Measurements from ENCODE around the gene CSNK2B. TPM values are rescaled to one million over a fixed set of nuclear protein-coding genes. Genes with fewer than 3 reads are reported as not detected.
A peak's percentile ranks its signal among the peaks of the same experiment; 100 is the strongest.

Gene CSNK2B
- polyA plus RNA-seq, 1 donor: 196 TPM

GRCh38 chr6:31636698-31637596 is 28.9 kb upstream of the CSNK2B start:
- no peaks in the 10 kb centered on the region for H3K4me1 ChIP-seq (ENCODE audit: control insufficient read depth, insufficient read depth, low read length)
- DNase-seq: no peak
- H3K27ac ChIP-seq (ENCODE audit: low read length): no peak overlapping the region
- whole genome bisulfite sequencing (ENCODE audit: insufficient coverage, low lambda C conversion rate): 84% methylated on average over 7 of the region's 27 CpGs
- no peak overlapping the region for H3K4me3 ChIP-seq (ENCODE audit: low read length)
- peaks cover 94% of the 10 kb centered on the region for H3K36me3 ChIP-seq (ENCODE audit: control insufficient read depth, insufficient read depth, low read length)
- H3K27me3 ChIP-seq (ENCODE audit: control insufficient read depth, insufficient read depth, low read length): no peaks in the 10 kb centered on the region
- H3K9me3 ChIP-seq (ENCODE audit: control insufficient read depth, low read depth, low read length): no peaks in the 10 kb centered on the region

GRCh38 chr6:31639043-31639442 is 26.8 kb upstream of the CSNK2B start:
- no peak for DNase-seq
- Histone ChIP-seq H3K36me3 (ENCODE audit: control insufficient read depth, insufficient read depth, low read length) (peaks cover 89% of the 10 kb centered on the region), H3K9me3 (ENCODE audit: control insufficient read depth, low read depth, low read length) (no peaks in the 10 kb centered on the region), H3K27me3 (ENCODE audit: control insufficient read depth, insufficient read depth, low read length) (no peaks in the 10 kb centered on the region), H3K4me1 (ENCODE audit: control insufficient read depth, insufficient read depth, low read length) (no peaks in the 10 kb centered on the region), H3K4me3 (ENCODE audit: low read length) (no peak overlapping the region), H3K27ac (ENCODE audit: low read length) (no peak overlapping the region)
- 100% methylated on average over 3 of the region's 9 CpGs for WGBS (ENCODE audit: insufficient coverage, low lambda C conversion rate)

DNA sequence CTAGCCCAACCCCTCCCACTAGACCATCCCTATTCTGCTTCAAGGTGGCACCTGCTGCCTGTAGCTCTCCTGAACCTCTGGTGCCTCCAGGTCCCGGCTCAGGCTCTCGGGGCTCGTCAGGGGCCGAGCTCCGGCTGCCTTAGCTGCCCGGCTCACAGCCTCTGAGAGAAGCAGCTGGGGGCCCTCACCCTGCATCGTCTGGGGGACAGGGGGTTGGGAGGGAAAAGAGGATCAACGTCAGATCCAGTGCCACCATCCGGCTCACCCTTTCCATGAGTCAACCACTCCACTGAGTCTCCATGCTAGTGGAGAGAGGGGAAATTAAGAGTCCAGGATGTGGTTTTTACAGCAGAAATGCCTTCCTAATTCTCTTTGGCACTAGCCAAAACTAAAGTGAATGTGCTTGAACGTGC is 26.4 kb upstream of the CSNK2B start:
- no peak for DNase-seq
- H3K27me3 ChIP-seq (ENCODE audit: control insufficient read depth, insufficient read depth, low read length): no peaks in the 10 kb centered on the region
- H3K27ac ChIP-seq (ENCODE audit: low read length): no peak overlapping the region
- H3K4me3 ChIP-seq (ENCODE audit: low read length): no peak overlapping the region
- no peaks in the 10 kb centered on the region for H3K4me1 ChIP-seq (ENCODE audit: control insufficient read depth, insufficient read depth, low read length)
- H3K9me3 ChIP-seq (ENCODE audit: control insufficient read depth, low read depth, low read length): no peaks in the 10 kb centered on the region
- no CpG with 5 or more reads among the region's 10 CpGs for WGBS (ENCODE audit: insufficient coverage, low lambda C conversion rate)
- H3K36me3 ChIP-seq (ENCODE audit: control insufficient read depth, insufficient read depth, low read length): peaks cover 89% of the 10 kb centered on the region

- Histone ChIP-seq H3K27ac (ENCODE audit: low read length) (no peak overlapping the region), H3K36me3 (ENCODE audit: control insufficient read depth, insufficient read depth, low read length) (peaks cover 89% of the 10 kb centered on the region), H3K4me3 (ENCODE audit: low read length) (no peak overlapping the region), H3K9me3 (ENCODE audit: control insufficient read depth, low read depth, low read length) (no peaks in the 10 kb centered on the region), H3K27me3 (ENCODE audit: control insufficient read depth, insufficient read depth, low read length) (no peaks in the 10 kb centered on the region), H3K4me1 (ENCODE audit: control insufficient read depth, insufficient read depth, low read length) (no peaks in the 10 kb centered on the region)
- no CpG with 5 or more reads among the region's 6 CpGs for WGBS (ENCODE audit: insufficient coverage, low lambda C conversion rate)
- no peak for DNase-seq
Observed at GRCh38 chr6:31640612-31641011, 25.3 kb upstream of the CSNK2B start.

DNA sequence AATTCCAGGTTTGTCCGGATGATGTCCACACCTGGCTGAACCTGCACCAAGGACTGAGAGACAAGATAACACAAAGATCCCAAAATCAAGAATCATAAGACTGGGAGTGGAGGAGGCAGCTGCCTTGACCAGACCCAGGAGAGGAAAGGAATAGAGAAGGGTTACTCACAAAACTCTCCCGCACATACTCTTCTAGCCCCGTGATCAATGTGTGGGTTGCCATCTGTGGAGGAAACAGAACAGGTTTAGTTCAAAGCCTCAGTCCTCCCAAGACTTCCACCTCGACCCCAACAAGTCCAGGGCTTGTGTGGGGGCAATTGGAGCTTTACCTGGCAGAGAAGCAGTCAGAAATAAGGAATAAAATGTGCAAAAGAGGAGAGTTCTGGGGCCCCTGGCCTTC is 24.5 kb upstream of the CSNK2B start:
- peaks cover 89% of the 10 kb centered on the region for H3K36me3 ChIP-seq (ENCODE audit: control insufficient read depth, insufficient read depth, low read length)
- no peak for DNase-seq
- no peak overlapping the region for H3K4me3 ChIP-seq (ENCODE audit: low read length)
- 100% methylated on average over 1 of the region's 4 CpGs for WGBS (ENCODE audit: insufficient coverage, low lambda C conversion rate)
- H3K27ac ChIP-seq (ENCODE audit: low read length): no peak overlapping the region
- H3K27me3 ChIP-seq (ENCODE audit: control insufficient read depth, insufficient read depth, low read length): no peaks in the 10 kb centered on the region
- no peaks in the 10 kb centered on the region for H3K9me3 ChIP-seq (ENCODE audit: control insufficient read depth, low read depth, low read length)
- no peaks in the 10 kb centered on the region for H3K4me1 ChIP-seq (ENCODE audit: control insufficient read depth, insufficient read depth, low read length)

DNA sequence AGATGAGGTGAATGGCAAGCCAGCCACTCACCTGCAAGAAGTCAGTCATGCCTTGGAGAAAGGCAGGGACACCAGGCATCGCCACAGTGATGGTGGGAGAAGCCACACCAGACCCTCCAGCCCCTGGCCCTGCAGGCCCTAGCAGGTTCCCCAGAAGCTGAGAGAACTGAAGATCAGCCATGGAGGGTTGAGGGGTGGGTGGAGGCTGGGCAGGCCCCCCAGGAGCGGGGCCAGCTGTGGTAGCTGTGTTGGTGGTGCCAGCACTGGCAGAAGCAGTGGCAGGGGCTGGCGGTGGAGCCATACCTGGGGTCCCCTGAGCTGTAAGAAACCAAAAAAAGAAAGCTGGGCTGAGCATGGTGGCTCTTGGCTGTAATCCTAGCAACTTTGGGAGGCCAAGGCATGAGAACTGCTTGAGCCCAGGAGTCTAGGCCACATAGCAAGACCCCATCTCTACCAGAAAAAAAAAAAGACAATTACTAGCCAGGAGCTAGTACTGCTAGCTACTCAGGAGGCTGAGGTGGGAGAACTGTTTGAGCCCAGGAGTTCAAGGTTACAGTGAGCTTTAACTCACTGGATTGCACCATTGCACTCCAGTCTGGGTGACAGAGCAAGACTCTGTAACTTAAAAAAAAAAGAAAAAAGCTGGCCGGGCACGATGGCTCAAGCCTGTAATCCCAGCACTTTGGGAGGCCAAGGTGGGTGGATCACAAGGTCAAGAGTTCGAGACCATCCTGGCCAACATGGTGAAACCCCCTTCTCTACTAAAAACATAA is 22.9 kb upstream of the CSNK2B start:
- no peaks in the 10 kb centered on the region for H3K9me3 ChIP-seq (ENCODE audit: control insufficient read depth, low read depth, low read length)
- H3K27ac ChIP-seq (ENCODE audit: low read length): no peak overlapping the region
- no peaks in the 10 kb centered on the region for H3K4me1 ChIP-seq (ENCODE audit: control insufficient read depth, insufficient read depth, low read length)
- no peak overlapping the region for H3K4me3 ChIP-seq (ENCODE audit: low read length)
- 80% methylated on average over 1 of the region's 6 CpGs for whole genome bisulfite sequencing (ENCODE audit: insufficient coverage, low lambda C conversion rate)
- no peaks in the 10 kb centered on the region for H3K27me3 ChIP-seq (ENCODE audit: control insufficient read depth, insufficient read depth, low read length)
- DNase-seq: no peak
- H3K36me3 ChIP-seq (ENCODE audit: control insufficient read depth, insufficient read depth, low read length): peaks cover 88% of the 10 kb centered on the region

DNA sequence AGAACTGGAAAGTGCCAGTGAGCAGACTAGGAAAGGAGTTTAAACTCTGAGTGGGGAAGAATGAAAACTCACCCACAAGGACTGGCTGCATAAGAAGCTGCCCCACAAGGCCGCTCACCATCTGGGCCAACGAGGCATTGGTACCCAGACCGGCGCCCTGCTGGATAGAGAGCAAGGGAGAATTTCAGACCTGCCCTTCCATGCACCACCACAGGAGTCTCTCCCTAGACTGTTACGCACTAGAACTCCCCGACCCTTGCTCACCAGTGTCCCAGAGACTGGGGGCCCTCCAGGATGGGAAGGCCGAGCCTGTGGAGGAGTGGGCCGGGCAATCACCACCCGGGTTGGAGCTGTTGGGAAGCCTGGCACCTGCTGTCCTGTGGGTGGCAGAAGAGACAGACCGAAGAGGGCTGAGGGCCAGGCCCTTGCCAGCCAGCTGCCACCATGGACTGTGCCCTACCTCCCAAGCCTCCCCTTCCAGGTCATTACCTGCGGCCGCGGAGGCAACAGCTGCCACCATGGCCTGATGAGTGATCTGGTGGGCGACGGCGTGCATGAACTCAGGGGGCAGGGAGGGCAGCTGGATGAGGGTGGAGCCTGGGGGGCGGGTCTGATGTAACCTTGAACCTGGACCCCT is 21.9 kb upstream of the CSNK2B start:
- H3K4me3 ChIP-seq (ENCODE audit: low read length): no peak overlapping the region
- WGBS (ENCODE audit: insufficient coverage, low lambda C conversion rate): no CpG with 5 or more reads among the region's 17 CpGs
- no peak overlapping the region for H3K27ac ChIP-seq (ENCODE audit: low read length)
- DNase-seq: no peak
- no peaks in the 10 kb centered on the region for H3K9me3 ChIP-seq (ENCODE audit: control insufficient read depth, low read depth, low read length)
- H3K4me1 ChIP-seq (ENCODE audit: control insufficient read depth, insufficient read depth, low read length): no peaks in the 10 kb centered on the region
- peaks cover 92% of the 10 kb centered on the region for H3K36me3 ChIP-seq (ENCODE audit: control insufficient read depth, insufficient read depth, low read length)
- no peaks in the 10 kb centered on the region for H3K27me3 ChIP-seq (ENCODE audit: control insufficient read depth, insufficient read depth, low read length)

DNA sequence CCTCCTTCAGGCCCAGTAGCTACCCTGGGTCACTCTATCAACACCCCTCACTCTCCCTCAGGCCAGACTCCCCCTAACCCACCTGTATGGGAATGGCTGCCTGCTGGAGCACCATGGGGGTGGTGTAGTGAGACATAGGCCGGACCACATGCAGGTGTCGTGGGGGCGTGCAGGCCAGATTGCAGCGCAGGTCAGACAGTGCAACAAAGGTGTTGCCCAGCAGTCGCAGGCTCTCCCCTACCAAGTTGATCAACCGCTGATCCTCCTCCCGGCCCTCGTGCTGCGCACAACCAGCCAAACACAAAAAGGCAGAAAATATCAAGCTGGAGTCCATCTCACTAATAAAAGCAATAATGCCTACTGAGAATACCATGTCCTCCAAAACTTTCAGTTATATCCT is 20.6 kb upstream of the CSNK2B start:
- Histone ChIP-seq H3K36me3 (ENCODE audit: control insufficient read depth, insufficient read depth, low read length) (peaks cover 91% of the 10 kb centered on the region), H3K9me3 (ENCODE audit: control insufficient read depth, low read depth, low read length) (no peaks in the 10 kb centered on the region), H3K4me3 (ENCODE audit: low read length) (no peak overlapping the region), H3K27me3 (ENCODE audit: control insufficient read depth, insufficient read depth, low read length) (no peaks in the 10 kb centered on the region), H3K27ac (ENCODE audit: low read length) (no peak overlapping the region), H3K4me1 (ENCODE audit: control insufficient read depth, insufficient read depth, low read length) (no peaks in the 10 kb centered on the region)
- no CpG with 5 or more reads among the region's 9 CpGs for WGBS (ENCODE audit: insufficient coverage, low lambda C conversion rate)
- DNase-seq: no peak

DNA sequence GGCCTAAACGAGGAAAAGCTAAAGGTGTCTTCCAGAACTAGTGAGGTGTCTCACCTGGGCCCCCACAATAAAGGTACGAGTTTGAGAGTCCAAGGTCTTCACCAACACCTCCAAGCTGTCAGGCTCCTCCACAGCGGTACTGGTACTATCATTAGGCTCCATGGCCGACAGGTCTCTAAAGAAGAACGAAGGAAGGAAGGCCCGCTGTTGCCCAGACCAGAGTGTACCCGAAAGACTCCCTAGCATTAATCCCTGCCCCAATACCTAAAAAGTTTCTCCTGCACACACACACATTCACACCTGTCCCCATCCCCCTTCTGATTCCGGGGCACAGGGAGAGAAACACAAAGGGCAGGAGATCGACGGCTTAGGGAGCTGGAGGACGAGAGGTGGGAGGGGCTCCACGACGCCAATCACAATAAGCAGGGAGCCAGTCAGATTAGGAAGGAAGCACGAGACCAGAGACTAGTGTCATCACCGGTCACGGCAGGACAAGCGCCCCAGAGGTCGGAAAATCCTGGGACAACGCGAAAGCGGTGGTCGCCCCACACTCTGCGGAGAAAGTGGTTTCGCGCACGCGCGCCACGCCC is 14.2 kb upstream of the CSNK2B start:
- Histone ChIP-seq H3K4me3 (ENCODE audit: low read length) (peak overlapping the region; percentile 90), H3K9me3 (ENCODE audit: control insufficient read depth, low read depth, low read length) (no peaks in the 10 kb centered on the region), H3K27me3 (ENCODE audit: control insufficient read depth, insufficient read depth, low read length) (no peaks in the 10 kb centered on the region), H3K27ac (ENCODE audit: low read length) (peak overlapping the region; percentile 93), H3K4me1 (ENCODE audit: control insufficient read depth, insufficient read depth, low read length) (peaks cover 38% of the 10 kb centered on the region), H3K36me3 (ENCODE audit: control insufficient read depth, insufficient read depth, low read length) (peaks cover 39% of the 10 kb centered on the region)
- WGBS (ENCODE audit: insufficient coverage, low lambda C conversion rate): no CpG with 5 or more reads among the region's 29 CpGs
- DNase-seq: peak; percentile 82 to 92
